Caco-2 (cell line): ENCODE results near the gene LRRC4. TPM values are rescaled to one million over a fixed set of nuclear protein-coding genes. Genes with fewer than 3 reads are reported as not detected.
A peak's percentile ranks its signal among the peaks of the same experiment; 100 is the strongest.

ENCODE experiments used
- BruUV-seq: library from RNA; stranded (reverse); fragments of 400-500 nt; replicated peaks from 2 replicates; lab custom pipeline; 2021; lab: Mats Ljungman, UMichigan
- CTCF ChIA-PET: fragments of 300-600 bp; sonication (Branson Sonifier 250); formaldehyde crosslinking; loops from one replicate; lab custom pipeline; 2022; ENCODE audit warnings: antibody characterized with exemption; lab: Charles Lee
- POLR2A ChIA-PET: fragments of 300-600 bp; sonication (Branson Sonifier 250); formaldehyde crosslinking; loops from one replicate; lab custom pipeline; 2022; ENCODE audit warnings: antibody characterized with exemption; lab: Charles Lee
- DNase-seq, 2 experiments: peaks; one replicate each; pipeline versions ENCODE4 v3.0.0 to v3.0.0-alpha.2; 2020 to 2022
- H3K27me3 ChIP-seq: replicated peaks from 2 replicates; pipeline ENCODE4 v1.6.0; 2011; ENCODE audit warnings: low read length; ENCODE audit not compliant: control insufficient read depth, insufficient read depth
- H3K36me3 ChIP-seq: 2 replicates; pipeline ENCODE4 v1.5.1; 2011; ENCODE audit warnings: low read length; ENCODE audit not compliant: control insufficient read depth, insufficient read depth
- H3K4me1 ChIP-seq: fragments of 250-450 bp; sonication (Bioruptor Pico); 2 replicates; pipeline ENCODE4 v1.5.1; 2020; ENCODE audit warnings: mild to moderate bottlenecking
- H3K4me3 ChIP-seq: 2 replicates; pipeline ENCODE4 v1.5.1; 2011; ENCODE audit warnings: low read depth, mild to moderate bottlenecking, control low read depth, low read length
- H3K9me3 ChIP-seq: fragments of 250-450 bp; sonication (Bioruptor Pico); 2 replicates; pipeline ENCODE4 v1.5.1; 2020; ENCODE audit warnings: mild to moderate bottlenecking, moderate library complexity
- H3K27ac Mint-ChIP-seq: one replicate; pipeline ENCODE4 v1.8.0; 2022; ENCODE audit warnings: mixed read lengths; ENCODE audit not compliant: unreplicated experiment
- H3K27me3 Mint-ChIP-seq: one replicate; pipeline ENCODE4 v1.8.0; 2022; ENCODE audit warnings: mixed read lengths; ENCODE audit not compliant: insufficient read depth, unreplicated experiment
- H3K36me3 Mint-ChIP-seq: one replicate; pipeline ENCODE4 v1.8.0; 2022; ENCODE audit warnings: mild to moderate bottlenecking, mixed read lengths; ENCODE audit not compliant: insufficient read depth, unreplicated experiment
- H3K4me1 Mint-ChIP-seq: one replicate; pipeline ENCODE4 v1.8.0; 2022; ENCODE audit warnings: low read depth, mixed read lengths; ENCODE audit not compliant: unreplicated experiment
- H3K4me3 Mint-ChIP-seq: one replicate; pipeline ENCODE4 v1.8.0; 2022; ENCODE audit warnings: mild to moderate bottlenecking, moderate library complexity, mixed read lengths; ENCODE audit not compliant: unreplicated experiment
- H3K9me3 Mint-ChIP-seq: one replicate; pipeline ENCODE4 v1.8.0; 2022; ENCODE audit warnings: mixed read lengths; ENCODE audit not compliant: unreplicated experiment
- intact Hi-C: fragments of 100-400 bp; cut with micrococcal nuclease; formaldehyde crosslinking; loops from one replicate; pipeline ENCODE4 v1.10.0; 2022; ENCODE audit not compliant: unreplicated experiment
- total RNA-seq: library from RNA; stranded (reverse); gene quantifications from 2 replicates; pipeline ENCODE4 v1.2.3, GENCODE V29; 2022
- TF ChIP-seq, protein P1 (sequence below), 2 experiments: fragments of 200-600 bp in 1 of 2; IDR thresholded peaks; 1 replicate in 1 of 2; 2 replicates in 1 of 2; pipeline versions ENCODE4 v1.5.1 to v1.8.0; 2011 to 2022; ENCODE audit warnings: antibody characterized with exemption in 1 of 2, control low read depth in 1 of 2, inconsistent platforms in 1 of 2, low read depth in 1 of 2, low read length in 1 of 2, mild to moderate bottlenecking in 1 of 2, moderate library complexity in 1 of 2; ENCODE audit not compliant: insufficient read depth in 1 of 2, severe bottlenecking in 1 of 2, unreplicated experiment in 1 of 2

The LRRC4 gene
- total RNA-seq, 1 experiment from 2014 or later = not detected

DNA sequence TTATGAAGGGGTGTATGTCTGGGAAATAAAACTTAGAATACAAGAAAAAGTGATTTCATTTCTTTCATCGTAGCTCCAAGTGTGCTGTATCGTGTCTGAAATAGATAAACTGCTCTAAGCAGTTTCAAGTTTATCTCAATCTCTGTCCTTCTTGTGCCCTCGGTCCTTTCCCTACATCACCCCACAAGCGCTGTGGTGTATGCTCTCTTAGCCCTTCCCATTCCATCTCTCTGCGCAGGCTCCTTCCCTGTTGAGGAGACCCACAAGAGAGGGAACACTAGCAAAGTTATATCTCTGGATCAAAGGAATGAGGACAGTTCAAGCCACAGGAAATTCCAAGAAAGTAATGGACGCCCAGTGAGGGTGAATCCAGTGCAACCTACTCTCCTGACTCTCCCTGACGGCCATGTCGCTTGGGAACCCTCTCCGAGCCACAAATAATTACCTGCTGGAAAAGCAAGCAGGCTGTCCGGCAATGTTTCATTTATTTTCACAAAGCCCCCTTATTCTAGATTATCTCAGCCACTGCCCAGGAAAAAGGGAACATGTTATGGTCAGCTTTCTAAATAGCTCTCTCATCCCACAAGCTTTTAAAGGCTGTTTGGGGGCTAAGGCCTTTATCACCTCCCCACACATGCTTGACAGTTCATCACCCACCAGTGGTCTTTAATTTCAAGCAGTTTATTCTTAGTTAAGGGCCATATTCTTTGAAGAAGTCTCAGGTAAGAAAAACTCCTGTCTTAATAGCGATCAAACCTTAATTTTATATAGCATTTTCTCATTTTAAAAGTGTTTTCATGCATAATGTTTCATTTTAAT is 34.8 kb downstream of the LRRC4 start:
- POLR2A ChIA-PET = interaction anchor here (1.0 kb wide), 1 partner anchor 10 kb away, joined by 3 read pairs; no protein-coding TSS in a partner anchor

DNA sequence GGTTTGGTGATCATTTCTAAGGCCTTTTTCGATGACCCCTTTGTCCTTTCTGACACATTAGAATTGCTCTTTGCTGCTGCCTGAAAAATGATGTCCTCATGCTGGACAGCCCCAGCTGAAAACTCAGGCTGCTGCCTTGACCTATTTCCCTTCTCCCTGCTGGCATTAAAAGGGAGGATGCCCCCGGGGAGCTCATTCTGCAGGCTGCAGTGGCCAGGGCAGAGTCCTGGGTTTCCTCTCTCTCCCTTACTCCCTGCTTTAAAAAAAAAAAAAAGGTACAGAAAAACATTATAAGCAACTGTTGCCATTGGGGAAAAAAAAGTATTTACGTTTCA is 35.4 kb downstream of the LRRC4 start:
- DNase-seq = no peak
- no peak overlapping the region for H3K4me3 ChIP-seq
- Mint-ChIP-seq H3K27me3 (no peaks in the 10 kb centered on the region), H3K4me3 (no peak overlapping the region), H3K4me1 (peaks cover 46% of the 10 kb centered on the region), H3K36me3 (peaks cover 76% of the 10 kb centered on the region), H3K27ac (peak overlapping the region; percentile 16), H3K9me3 (no peaks in the 10 kb centered on the region)
- ChIA-PET POLR2A (interaction anchor here (0.6 to 1.0 kb wide), 2 partner anchors 9 to 15 kb away, joined by 3 read pairs; no protein-coding TSS in a partner anchor), CTCF (no interaction called here)
- BruUV-seq = no TSS peak
- no peaks in the 10 kb centered on the region for H3K9me3 ChIP-seq
- intact Hi-C loops = no loop called here
- peaks cover 30% of the 10 kb centered on the region for H3K4me1 ChIP-seq
- peaks cover 2% of the 10 kb centered on the region; the same call in 1 of the 2 replicates for H3K36me3 ChIP-seq
- no peaks in the 10 kb centered on the region for H3K27me3 ChIP-seq
- TF ChIP-seq, protein P1, sequence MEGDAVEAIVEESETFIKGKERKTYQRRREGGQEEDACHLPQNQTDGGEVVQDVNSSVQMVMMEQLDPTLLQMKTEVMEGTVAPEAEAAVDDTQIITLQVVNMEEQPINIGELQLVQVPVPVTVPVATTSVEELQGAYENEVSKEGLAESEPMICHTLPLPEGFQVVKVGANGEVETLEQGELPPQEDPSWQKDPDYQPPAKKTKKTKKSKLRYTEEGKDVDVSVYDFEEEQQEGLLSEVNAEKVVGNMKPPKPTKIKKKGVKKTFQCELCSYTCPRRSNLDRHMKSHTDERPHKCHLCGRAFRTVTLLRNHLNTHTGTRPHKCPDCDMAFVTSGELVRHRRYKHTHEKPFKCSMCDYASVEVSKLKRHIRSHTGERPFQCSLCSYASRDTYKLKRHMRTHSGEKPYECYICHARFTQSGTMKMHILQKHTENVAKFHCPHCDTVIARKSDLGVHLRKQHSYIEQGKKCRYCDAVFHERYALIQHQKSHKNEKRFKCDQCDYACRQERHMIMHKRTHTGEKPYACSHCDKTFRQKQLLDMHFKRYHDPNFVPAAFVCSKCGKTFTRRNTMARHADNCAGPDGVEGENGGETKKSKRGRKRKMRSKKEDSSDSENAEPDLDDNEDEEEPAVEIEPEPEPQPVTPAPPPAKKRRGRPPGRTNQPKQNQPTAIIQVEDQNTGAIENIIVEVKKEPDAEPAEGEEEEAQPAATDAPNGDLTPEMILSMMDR (IDR thresholded peaks at IDR 0.05; ENCODE audit: insufficient read depth in 1 of 2, low read depth in 1 of 2, low read length in 1 of 2, severe bottlenecking in 1 of 2, unreplicated experiment in 1 of 2) = no peak

More for the DNA sequence above, 34.8 kb downstream of the LRRC4 start:
- H3K36me3 Mint-ChIP-seq = peaks cover 76% of the 10 kb centered on the region
- Histone ChIP-seq H3K4me1 (peaks cover 30% of the 10 kb centered on the region), H3K36me3 (no peaks in the 10 kb centered on the region), H3K27me3 (no peaks in the 10 kb centered on the region), H3K4me3 (no peak overlapping the region), H3K9me3 (no peaks in the 10 kb centered on the region)
- no peak overlapping the region for H3K4me3 Mint-ChIP-seq
- CTCF ChIA-PET = no interaction called here
- DNase-seq = no peak
- BruUV-seq = no TSS peak
- H3K27me3 Mint-ChIP-seq = no peaks in the 10 kb centered on the region
- intact Hi-C loops = no loop called here
- TF ChIP-seq, protein P1 (IDR thresholded peaks at IDR 0.05; ENCODE audit: insufficient read depth in 1 of 2, low read depth in 1 of 2, low read length in 1 of 2, severe bottlenecking in 1 of 2, unreplicated experiment in 1 of 2) = no peak
- H3K9me3 Mint-ChIP-seq = no peaks in the 10 kb centered on the region
- H3K27ac Mint-ChIP-seq = peak overlapping the region; percentile 16
- H3K4me1 Mint-ChIP-seq = peaks cover 46% of the 10 kb centered on the region

DNA sequence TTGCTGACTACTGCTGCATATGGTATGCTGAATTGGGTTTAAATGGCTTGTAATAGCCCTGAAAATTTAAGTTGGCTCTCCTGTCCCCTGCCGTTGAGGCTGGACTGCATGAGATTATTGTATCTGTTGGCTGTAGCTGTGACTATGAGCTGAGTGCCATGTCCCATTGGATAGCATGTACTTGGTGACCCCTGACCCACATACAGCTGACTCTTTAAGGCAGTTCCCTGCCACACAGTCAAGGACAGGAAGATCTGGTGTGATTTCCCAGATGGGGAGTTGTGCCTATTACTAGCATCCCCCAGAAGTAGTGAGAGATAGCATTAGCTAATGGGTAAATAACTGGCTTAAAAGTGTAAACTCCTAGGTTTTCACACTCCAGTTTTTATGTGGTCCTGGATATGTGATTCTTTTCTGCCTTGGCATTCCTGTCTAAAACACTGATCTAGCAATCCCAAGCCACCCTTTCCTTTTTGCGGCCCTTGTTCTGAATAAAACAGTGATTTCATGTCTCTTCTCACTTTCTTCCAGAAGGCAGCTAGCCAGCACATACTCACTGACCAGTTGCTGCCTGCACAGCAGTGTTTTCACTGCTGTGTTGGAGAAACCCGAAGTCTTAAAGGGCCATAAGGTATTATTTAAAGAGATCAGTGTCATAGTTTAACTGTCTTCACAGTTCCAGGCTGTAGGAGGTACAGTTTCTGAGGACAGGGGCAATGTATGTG is 35.9 kb downstream of the LRRC4 start:
- CTCF ChIA-PET = no interaction called here
- H3K36me3 Mint-ChIP-seq = peaks cover 76% of the 10 kb centered on the region
- H3K4me3 Mint-ChIP-seq = no peak overlapping the region

More for the DNA sequence above, 35.9 kb downstream of the LRRC4 start:
- Mint-ChIP-seq H3K27ac (no peak overlapping the region), H3K9me3 (no peaks in the 10 kb centered on the region), H3K27me3 (no peaks in the 10 kb centered on the region), H3K4me1 (peaks cover 46% of the 10 kb centered on the region)
- TF ChIP-seq, protein P1 (IDR thresholded peaks at IDR 0.05; ENCODE audit: insufficient read depth in 1 of 2, low read depth in 1 of 2, low read length in 1 of 2, severe bottlenecking in 1 of 2, unreplicated experiment in 1 of 2) = no peak
- H3K27me3 ChIP-seq = no peaks in the 10 kb centered on the region
- intact Hi-C loops = no loop called here
- no peaks in the 10 kb centered on the region for H3K9me3 ChIP-seq
- peaks cover 30% of the 10 kb centered on the region for H3K4me1 ChIP-seq
- H3K36me3 ChIP-seq = peaks cover 2% of the 10 kb centered on the region; the same call in 1 of the 2 replicates
- BruUV-seq = no TSS peak
- DNase-seq = no peak
- POLR2A ChIA-PET = interaction anchor here (0.6 to 1.0 kb wide), 3 partner anchors 8 to 24 kb away, joined by 3 to 4 read pairs (median 3); no protein-coding TSS in a partner anchor
- H3K4me3 ChIP-seq = no peak overlapping the region
